Parathyroid adenoma (tissue), 2 donors: ENCODE measurements around the gene TCEAL8.

Experiments
- H2AFZ ChIP-seq: fragments of 300-600 bp; sonication (generic); one replicate; pipeline ENCODE4 v1.7.0; 2017; ENCODE audit warnings: antibody characterized with exemption, mild to moderate bottlenecking
- H3K27ac ChIP-seq: fragments of 300-600 bp; sonication (generic); one replicate; pipeline ENCODE4 v1.7.0; 2017
- H3K27me3 ChIP-seq: fragments of 300-600 bp; sonication (generic); one replicate; pipeline ENCODE4 v1.7.0; 2017; ENCODE audit warnings: low read length; ENCODE audit not compliant: control insufficient read depth, insufficient read depth
- H3K36me3 ChIP-seq: fragments of 300-600 bp; sonication (generic); one replicate; pipeline ENCODE4 v1.7.0; 2017; ENCODE audit warnings: low read length; ENCODE audit not compliant: control insufficient read depth, insufficient read depth
- H3K4me1 ChIP-seq: fragments of 300-600 bp; sonication (generic); one replicate; pipeline ENCODE4 v1.7.0; 2017; ENCODE audit warnings: control low read depth
- H3K4me2 ChIP-seq: fragments of 300-600 bp; sonication (generic); one replicate; pipeline ENCODE4 v1.7.0; 2017; ENCODE audit warnings: low read length
- H3K4me3 ChIP-seq: fragments of 300-600 bp; sonication (generic); one replicate; pipeline ENCODE4 v1.7.0; 2017; ENCODE audit warnings: low read depth, low read length
- H3K79me2 ChIP-seq: fragments of 300-600 bp; sonication (generic); one replicate; pipeline ENCODE4 v1.7.0; 2017; ENCODE audit warnings: control low read depth
- H3K9ac ChIP-seq: fragments of 300-600 bp; sonication (generic); one replicate; pipeline ENCODE4 v1.7.0; 2017; ENCODE audit warnings: mild to moderate bottlenecking
- H3K9me3 ChIP-seq: fragments of 300-600 bp; sonication (generic); one replicate; pipeline ENCODE4 v1.7.0; 2017; ENCODE audit warnings: low read length; ENCODE audit not compliant: control insufficient read depth
- CTCF ChIP-seq: fragments of 300-600 bp; sonication (generic); IDR thresholded peaks from one replicate; pipeline ENCODE4 v1.7.0; 2017; ENCODE audit warnings: antibody characterized with exemption, mild to moderate bottlenecking
- donor health status: primary hyperparathyroidism.

Gene TCEAL8

GRCh38 chrX:103254921-103255493 lies at the start of gene TCEAL8:
TCEAL8 (minus strand) TSS chrX:103255155; CDS start chrX:103253979, 1,176 bp downstream.
- TF ChIP-seq CTCF: no peak
- H3K27me3 ChIP-seq: no peaks in the 10 kb centered on the region

GRCh38 chrX:103304705-103305104 lies 49.8 kb upstream of the TCEAL8 start:
- H3K36me3 ChIP-seq: no peaks in the 10 kb centered on the region
- no peak overlapping the region for H3K27ac ChIP-seq
- H3K9me3 ChIP-seq: no peaks in the 10 kb centered on the region
- H3K4me2 ChIP-seq: no peak overlapping the region
- H3K4me1 ChIP-seq: no peaks in the 10 kb centered on the region
- H3K79me2 ChIP-seq: no peaks in the 10 kb centered on the region
- no peak overlapping the region for H3K9ac ChIP-seq
- no peak for TF ChIP-seq CTCF
- H3K4me3 ChIP-seq: no peak overlapping the region
- no peak overlapping the region for H2AFZ ChIP-seq
- H3K27me3 ChIP-seq: no peaks in the 10 kb centered on the region

More at GRCh38 chrX:103254921-103255493, at the start of gene TCEAL8:
- no peaks in the 10 kb centered on the region for H3K36me3 ChIP-seq
- peak within 1 kb of the TSS; percentile 84 for H3K4me2 ChIP-seq
- peaks cover 4% of the 10 kb centered on the region for H3K4me1 ChIP-seq
- H3K4me3 ChIP-seq: peak within 1 kb of the TSS; percentile 82
- H3K79me2 ChIP-seq: no peaks in the 10 kb centered on the region
- no peaks in the 10 kb centered on the region for H3K9me3 ChIP-seq
- H2AFZ ChIP-seq: peak within 1 kb of the TSS; percentile 93
- H3K9ac ChIP-seq: peak within 1 kb of the TSS; percentile 76
- H3K27ac ChIP-seq: peak within 1 kb of the TSS; percentile 95

- no peak for TF ChIP-seq CTCF
- H3K79me2 ChIP-seq: no peaks in the 10 kb centered on the region
- H3K27ac ChIP-seq: no peak overlapping the region
- no peak overlapping the region for H3K4me3 ChIP-seq
- no peaks in the 10 kb centered on the region for H3K9me3 ChIP-seq
- H2AFZ ChIP-seq: no peak overlapping the region
- H3K4me2 ChIP-seq: no peak overlapping the region
- no peaks in the 10 kb centered on the region for H3K4me1 ChIP-seq
- H3K9ac ChIP-seq: no peak overlapping the region
- no peaks in the 10 kb centered on the region for H3K36me3 ChIP-seq
- H3K27me3 ChIP-seq: no peaks in the 10 kb centered on the region
Measured at GRCh38 chrX:103293118-103293517, 38.2 kb upstream of the TCEAL8 start.

- Histone ChIP-seq H3K9me3 (no peaks in the 10 kb centered on the region), H3K27ac (no peak overlapping the region), H3K4me3 (no peak overlapping the region), H2AFZ (no peak overlapping the region), H3K36me3 (no peaks in the 10 kb centered on the region), H3K79me2 (no peaks in the 10 kb centered on the region), H3K4me1 (no peaks in the 10 kb centered on the region), H3K9ac (no peak overlapping the region), H3K4me2 (no peak overlapping the region), H3K27me3 (no peaks in the 10 kb centered on the region)
- TF ChIP-seq CTCF: no peak
Measured at GRCh38 chrX:103279624-103280023, 24.7 kb upstream of the TCEAL8 start.

GRCh38 chrX:103276581-103277002 lies 21.6 kb upstream of the TCEAL8 start, which contains the start of gene TCEAL5:
TCEAL5 (minus strand) TSS chrX:103276750; CDS start chrX:103274563, 2,187 bp downstream.
- H3K9me3 ChIP-seq: no peaks in the 10 kb centered on the region
- H3K36me3 ChIP-seq: no peaks in the 10 kb centered on the region
- H3K79me2 ChIP-seq: no peaks in the 10 kb centered on the region
- peak within 1 kb of the TSS; percentile 58 for H2AFZ ChIP-seq
- H3K4me1 ChIP-seq: no peaks in the 10 kb centered on the region
- H3K27me3 ChIP-seq: no peaks in the 10 kb centered on the region
- no peak within 1 kb of the TSS for H3K4me3 ChIP-seq
- H3K27ac ChIP-seq: no peak within 1 kb of the TSS
- no peak within 1 kb of the TSS for H3K4me2 ChIP-seq
- no peak for TF ChIP-seq CTCF
- H3K9ac ChIP-seq: no peak within 1 kb of the TSS
